K562 (cell line): Measurements from ENCODE around the gene PREX1. TPM values are rescaled to one million over a fixed set of nuclear protein-coding genes. Genes with fewer than 3 reads are reported as not detected.
A peak's percentile ranks its signal among the peaks of the same experiment; 100 is the strongest.

ENCODE experiments used
- ATAC-seq: fragments of 200-7000 bp; cut with Tn5 transposase; 3 replicates; pipeline ENCODE4 v1.9.1; 2020; ENCODE audit warnings: moderate library complexity
- BruUV-seq: library from RNA; stranded (reverse); fragments of 400-500 nt; replicated peaks from 2 replicates; lab custom pipeline; 2021; lab: Mats Ljungman, UMichigan
- CTCF ChIA-PET: fragments of 300-600 bp; formaldehyde crosslinking; extraction: SDS; loops from one replicate; lab custom pipeline; 2021; ENCODE audit warnings: low intra/inter-chr PET ratio; lab: Yijun Ruan, JAX
- POLR2A ChIA-PET: fragments of 300-600, 350-650 bp; sonication (Branson Sonifier 250); formaldehyde crosslinking; extraction: SDS; loops from one replicate; lab custom pipeline; 2021; ENCODE audit warnings: antibody characterized with exemption, inconsistent platforms; lab: Yijun Ruan, JAX
- DNase-seq, 4 experiments: peaks; one replicate each; pipeline versions ENCODE4 v3.0.0 to v3.0.0-alpha.2; 2011 to 2018; ENCODE audit warnings: low spot score in 3 of 4, mixed read lengths in 3 of 4; ENCODE audit errors: extremely low read depth in 1 of 4
- FAIRE-seq: peaks from 2 replicates; lab custom pipeline; 2011; peaks lifted over from hg19 to GRCh38; lab: Jason Lieb, UNC
- H2AFZ ChIP-seq: 2 replicates; pipeline ENCODE4 v1.6.0; 2011; ENCODE audit warnings: low read depth, low read length, control low read depth, inconsistent platforms
- H3K27ac ChIP-seq: fragments of 200-600 bp; 3 replicates; pipeline ENCODE4 v1.8.0; 2011; ENCODE audit warnings: low read depth, mild to moderate bottlenecking, control low read depth, inconsistent platforms, low read length, moderate library complexity, mixed read lengths; ENCODE audit errors: extremely low read depth
- H3K27me3 ChIP-seq, 2 experiments: fragments of 300-600 bp in 1 of 2; 2 replicates in 1 of 2; 3 replicates in 1 of 2; pipeline versions ENCODE4 v1.6.0 to v1.8.0; 2011; ENCODE audit warnings: inconsistent platforms in 2 of 2, low read length in 2 of 2, mild to moderate bottlenecking in 1 of 2, mixed read lengths in 1 of 2, moderate library complexity in 1 of 2; ENCODE audit not compliant: control insufficient read depth in 2 of 2, insufficient read depth in 2 of 2
- H3K36me3 ChIP-seq: fragments of 300-600 bp; 3 replicates; pipeline ENCODE4 v1.8.0; 2011; ENCODE audit warnings: mild to moderate bottlenecking, low read length, inconsistent platforms; ENCODE audit not compliant: control insufficient read depth, insufficient read depth
- H3K4me1 ChIP-seq, 2 experiments: fragments of 200-600 bp in 1 of 2; replicated peaks in 1 of 2; 2 replicates in 1 of 2; 3 replicates in 1 of 2; pipeline versions ENCODE4 v1.5.1 to v1.8.0; 2011; ENCODE audit warnings: inconsistent platforms in 2 of 2, low read length in 2 of 2, mild to moderate bottlenecking in 1 of 2, mixed read lengths in 1 of 2, moderate library complexity in 1 of 2; ENCODE audit not compliant: control insufficient read depth in 2 of 2, insufficient read depth in 2 of 2
- H3K4me2 ChIP-seq: 2 replicates; pipeline ENCODE4 v1.6.1; 2011; ENCODE audit warnings: low read length, control low read depth, inconsistent platforms, mixed read lengths; ENCODE audit not compliant: insufficient read depth
- H3K4me3 ChIP-seq: fragments of 200-600 bp; sonication (generic), shearing (Covaris generic); 2 replicates; pipeline ENCODE4 v1.5.1; 2016; ENCODE audit warnings: control low read depth, inconsistent platforms
- H3K79me2 ChIP-seq: fragments of 200-600 bp; 3 replicates; pipeline ENCODE4 v1.8.0; 2011; ENCODE audit warnings: low read length, inconsistent platforms; ENCODE audit not compliant: control insufficient read depth, insufficient read depth
- H3K9ac ChIP-seq, 2 experiments: 2 replicates each; pipeline versions ENCODE4 v1.6.0 to v1.6.1; 2011; ENCODE audit warnings: low read depth in 2 of 2, low read length in 2 of 2, control low read depth in 1 of 2, inconsistent platforms in 1 of 2, mild to moderate bottlenecking in 1 of 2, mixed read lengths in 1 of 2; ENCODE audit not compliant: insufficient read depth in 1 of 2
- H3K9me1 ChIP-seq: one replicate; pipeline ENCODE4 v1.6.0; 2011; ENCODE audit warnings: inconsistent platforms, mild to moderate bottlenecking, low read length, moderate library complexity; ENCODE audit not compliant: control insufficient read depth, insufficient read depth
- H3K9me3 ChIP-seq: replicated peaks from 2 replicates; pipeline ENCODE4 v1.5.1; 2011; ENCODE audit warnings: low read depth, low read length, inconsistent platforms; ENCODE audit not compliant: control insufficient read depth, insufficient read depth
- H4K20me1 ChIP-seq: replicated peaks from 2 replicates; pipeline ENCODE4 v1.6.1; 2011; ENCODE audit warnings: low read length, inconsistent platforms, mixed read lengths; ENCODE audit not compliant: control insufficient read depth, insufficient read depth
- BCOR ChIP-seq: fragments of 450-650 bp; IDR thresholded peaks from 2 replicates; pipeline ENCODE4 v1.6.1; 2016
- C11orf30 ChIP-seq: fragments of 450-650 bp; IDR thresholded peaks from 2 replicates; pipeline ENCODE4 v1.6.1; 2016; ENCODE audit warnings: low read depth, mild to moderate bottlenecking
- CTCFL ChIP-seq: IDR thresholded peaks from 2 replicates; pipeline ENCODE4 v1.6.1; 2011; ENCODE audit warnings: borderline replicate concordance, low read depth, mild to moderate bottlenecking, moderate library complexity, low read length; ENCODE audit not compliant: insufficient read depth, poor library complexity, severe bottlenecking
- KDM1A ChIP-seq, 2 experiments: fragments of 450-650 bp; IDR thresholded peaks; 2 replicates each; pipeline ENCODE4 v1.6.1; 2016; ENCODE audit warnings: mild to moderate bottlenecking in 2 of 2
- RBM25 ChIP-seq: fragments of 200-400 bp; formaldehyde crosslinking; IDR thresholded peaks from 2 replicates; pipeline ENCODE4 v1.6.1; 2018; ENCODE audit warnings: low read length, low read depth, moderate library complexity; ENCODE audit not compliant: severe bottlenecking
- ZBTB11 ChIP-seq, 3 experiments: fragments of 200-800 bp in 1 of 3; fragments of 250-450 bp in 1 of 3; fragments of 450-650 bp in 1 of 3; sonication (Bioruptor Pico) in 1 of 3; sonication (Bioruptor generic) in 1 of 3; formaldehyde crosslinking in 1 of 3; IDR thresholded peaks; 2 replicates each; pipeline versions ENCODE4 v1.6.1 to v1.8.0; 2016 to 2022; ENCODE audit warnings: mild to moderate bottlenecking in 2 of 3, missing genetic modification characterization in 2 of 3, missing compliant biosample characterization in 1 of 3, moderate library complexity in 1 of 3
- ZFP36 ChIP-seq: fragments of 150-350 bp; IDR thresholded peaks from 2 replicates; pipeline ENCODE4 v1.6.1; 2018; ENCODE audit warnings: low read length, low read depth; ENCODE audit not compliant: partially characterized antibody
- ZNF778 ChIP-seq: fragments of 450-650 bp; formaldehyde crosslinking; IDR thresholded peaks from 2 replicates; pipeline ENCODE4 v1.4.0; 2020; ENCODE audit warnings: mild to moderate bottlenecking, moderate library complexity
- WGBS: fragments of 100-300 bp; shearing (Covaris generic); methylation state at CpG from one replicate; pipeline ENCODE4 v1.1.6; 2016; ENCODE audit warnings: low coverage, mixed read lengths; ENCODE audit not compliant: insufficient coverage; ENCODE audit errors: missing lambda C conversion rate; 5-methylcytosine and 5-hydroxymethylcytosine counted together
- in situ Hi-C: fragments of 300-500 bp; cut with MboI; formaldehyde crosslinking; loops from 4 replicates; pipeline ENCODE4 v1.15.0; 2018; ENCODE audit warnings: inconsistent platforms, mixed read lengths
- intact Hi-C: fragments of 100-400 bp; cut with micrococcal nuclease; formaldehyde crosslinking; loops from 2 replicates; pipeline ENCODE4 v1.14.2; 2022
- polyA plus RNA-seq, 8 experiments: library from polyadenylated mRNA; depleted of rRNA in 4 of 8; stranded (reverse) in 5 of 8; unstranded in 3 of 8; fragments of >200 nt; fragmentation: Nextera tagmentation in 2 of 8; fragmentation: Illumina TruSeq in 1 of 8; extraction: Ambion mirVana in 2 of 8; extraction: Trizol in 1 of 8; gene quantifications; 2 replicates each; pipeline versions ENCODE4 v1.2.1 to v1.2.3, GENCODE V29; 2011 to 2014; ENCODE audit warnings: inconsistent platforms in 1 of 8, missing spikeins in 1 of 8
- total RNA-seq, 7 experiments: library from RNA; depleted of rRNA in 6 of 7; stranded (reverse); fragments of >200 nt in 6 of 7; fragmentation: Illumina TruSeq in 2 of 7; extraction: Trizol in 2 of 7; gene quantifications; 2 replicates each; pipeline versions ENCODE4 v1.2.1 to v1.2.3, GENCODE V29; 2011 to 2021; ENCODE audit warnings: low replicate concordance in 1 of 7
- TF ChIP-seq, protein P1 (sequence below): fragments of 250-450 bp; sonication (Bioruptor Pico); IDR thresholded peaks from 2 replicates; pipeline ENCODE4 v1.5.0; 2021; ENCODE audit warnings: mild to moderate bottlenecking, borderline replicate concordance

The PREX1 gene
- total and polyA plus RNA-seq, 9 of the 15 experiments (the other 6 are each of a cell fraction or from before 2014, with no cell fraction given): 0.37 to 10.4 (median 4.8) TPM

- POLR2A ChIA-PET: no interaction called here
- no peaks in the 10 kb centered on the region for H3K9me1 ChIP-seq
- peak; percentile 78 for TF ChIP-seq BCOR
- TF ChIP-seq KDM1A (IDR thresholded peaks at IDR 0.05): peak; percentile 43 to 49; a peak in 3 of 4 replicates
- TF ChIP-seq ZBTB11 (CRISPR knock-in tag; IDR thresholded peaks at IDR 0.05): peak in 1 of 3 experiments; percentile 8; a peak in 1 of 6 replicates
- peak; percentile 92 for TF ChIP-seq RBM25
- TF ChIP-seq ZNF778 (CRISPR knock-in tag): no peak
- peak; percentile 29 for TF ChIP-seq ZFP36
- peak; percentile 17; the same call in 1 of the 2 replicates for TF ChIP-seq C11orf30
- TF ChIP-seq CTCFL: no peak
- TF ChIP-seq, protein P1, sequence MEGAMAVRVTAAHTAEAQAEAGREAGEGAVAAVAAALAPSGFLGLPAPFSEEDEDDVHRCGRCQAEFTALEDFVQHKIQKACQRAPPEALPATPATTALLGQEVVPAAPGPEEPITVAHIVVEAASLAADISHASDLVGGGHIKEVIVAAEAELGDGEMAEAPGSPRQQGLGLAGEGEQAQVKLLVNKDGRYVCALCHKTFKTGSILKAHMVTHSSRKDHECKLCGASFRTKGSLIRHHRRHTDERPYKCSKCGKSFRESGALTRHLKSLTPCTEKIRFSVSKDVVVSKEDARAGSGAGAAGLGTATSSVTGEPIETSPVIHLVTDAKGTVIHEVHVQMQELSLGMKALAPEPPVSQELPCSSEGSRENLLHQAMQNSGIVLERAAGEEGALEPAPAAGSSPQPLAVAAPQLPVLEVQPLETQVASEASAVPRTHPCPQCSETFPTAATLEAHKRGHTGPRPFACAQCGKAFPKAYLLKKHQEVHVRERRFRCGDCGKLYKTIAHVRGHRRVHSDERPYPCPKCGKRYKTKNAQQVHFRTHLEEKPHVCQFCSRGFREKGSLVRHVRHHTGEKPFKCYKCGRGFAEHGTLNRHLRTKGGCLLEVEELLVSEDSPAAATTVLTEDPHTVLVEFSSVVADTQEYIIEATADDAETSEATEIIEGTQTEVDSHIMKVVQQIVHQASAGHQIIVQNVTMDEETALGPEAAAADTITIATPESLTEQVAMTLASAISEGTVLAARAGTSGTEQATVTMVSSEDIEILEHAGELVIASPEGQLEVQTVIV (CRISPR knock-in tag): no peak
- TF ChIP-seq, all 486 proteins: peak for 6
- no peaks in the 10 kb centered on the region for H3K9me3 ChIP-seq
- H3K79me2 ChIP-seq: no peaks in the 10 kb centered on the region
- intact Hi-C loops: no loop called here
- H3K27me3 ChIP-seq: no peaks in the 10 kb centered on the region
- H3K4me3 ChIP-seq: no peak overlapping the region
- WGBS: 40% methylated on average over 8 of the region's 8 CpGs
- H3K4me1 ChIP-seq: peaks cover 6 to 13% of the 10 kb centered on the region in 2 experiments; a peak in 4 of 5 replicates
- H3K27ac ChIP-seq: no peak overlapping the region
- H4K20me1 ChIP-seq: peaks cover 4% of the 10 kb centered on the region; the same call in 1 of the 2 replicates
- no peak for FAIRE-seq
- no peak overlapping the region for H3K4me2 ChIP-seq
- in situ Hi-C loops: no loop called here
- BruUV-seq: no TSS peak
- no peak for DNase-seq
- ATAC-seq: no peak
- H3K36me3 ChIP-seq: no peaks in the 10 kb centered on the region
- H2AFZ ChIP-seq: no peak overlapping the region
- H3K9ac ChIP-seq: no peak overlapping the region
- CTCF ChIA-PET: no interaction called here
These were observed 108.8 kb downstream of the PREX1 start for GRCh38 chr20:48718786-48719578.
